Uterus (tissue), 2 donors: Measurements from ENCODE around the gene MSGN1.

Experiments
- POLR2A ChIP-seq, 2 donors: fragments of 450-650 bp; IDR thresholded peaks; one replicate each; pipeline ENCODE4 v1.6.1; 2016; ENCODE audit warnings: antibody characterized with exemption in 2 of 2, mild to moderate bottlenecking in 1 of 2, moderate library complexity in 1 of 2
- TF ChIP-seq, protein P1 (sequence below), 4 experiments: fragments of 200-600 bp in 2 of 4; fragments of 450-650 bp in 2 of 4; sonication (generic) in 2 of 4; IDR thresholded peaks; one replicate each; pipeline ENCODE4 v1.5.1; 2016 to 2019; ENCODE audit warnings: antibody characterized with exemption in 4 of 4, mild to moderate bottlenecking in 2 of 4, moderate library complexity in 1 of 4

- no peak for TF ChIP-seq POLR2A (IDR thresholded peaks at IDR 0.05)
- TF ChIP-seq, protein P1, sequence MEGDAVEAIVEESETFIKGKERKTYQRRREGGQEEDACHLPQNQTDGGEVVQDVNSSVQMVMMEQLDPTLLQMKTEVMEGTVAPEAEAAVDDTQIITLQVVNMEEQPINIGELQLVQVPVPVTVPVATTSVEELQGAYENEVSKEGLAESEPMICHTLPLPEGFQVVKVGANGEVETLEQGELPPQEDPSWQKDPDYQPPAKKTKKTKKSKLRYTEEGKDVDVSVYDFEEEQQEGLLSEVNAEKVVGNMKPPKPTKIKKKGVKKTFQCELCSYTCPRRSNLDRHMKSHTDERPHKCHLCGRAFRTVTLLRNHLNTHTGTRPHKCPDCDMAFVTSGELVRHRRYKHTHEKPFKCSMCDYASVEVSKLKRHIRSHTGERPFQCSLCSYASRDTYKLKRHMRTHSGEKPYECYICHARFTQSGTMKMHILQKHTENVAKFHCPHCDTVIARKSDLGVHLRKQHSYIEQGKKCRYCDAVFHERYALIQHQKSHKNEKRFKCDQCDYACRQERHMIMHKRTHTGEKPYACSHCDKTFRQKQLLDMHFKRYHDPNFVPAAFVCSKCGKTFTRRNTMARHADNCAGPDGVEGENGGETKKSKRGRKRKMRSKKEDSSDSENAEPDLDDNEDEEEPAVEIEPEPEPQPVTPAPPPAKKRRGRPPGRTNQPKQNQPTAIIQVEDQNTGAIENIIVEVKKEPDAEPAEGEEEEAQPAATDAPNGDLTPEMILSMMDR (IDR thresholded peaks at IDR 0.05) = no peak
These were observed 4.8 kb downstream of the MSGN1 start for GRCh38 chr2:17821080-17821479.
